Measurements from ENCODE around the gene ULBP1.
"Not testable (repeated sequence)": the region's sequence is repeated elsewhere in the genome, so short reads cannot be mapped to it uniquely, and the experiment has no call there.

ULBP1 gene, protein sequence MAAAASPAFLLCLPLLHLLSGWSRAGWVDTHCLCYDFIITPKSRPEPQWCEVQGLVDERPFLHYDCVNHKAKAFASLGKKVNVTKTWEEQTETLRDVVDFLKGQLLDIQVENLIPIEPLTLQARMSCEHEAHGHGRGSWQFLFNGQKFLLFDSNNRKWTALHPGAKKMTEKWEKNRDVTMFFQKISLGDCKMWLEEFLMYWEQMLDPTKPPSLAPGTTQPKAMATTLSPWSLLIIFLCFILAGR

DNA sequence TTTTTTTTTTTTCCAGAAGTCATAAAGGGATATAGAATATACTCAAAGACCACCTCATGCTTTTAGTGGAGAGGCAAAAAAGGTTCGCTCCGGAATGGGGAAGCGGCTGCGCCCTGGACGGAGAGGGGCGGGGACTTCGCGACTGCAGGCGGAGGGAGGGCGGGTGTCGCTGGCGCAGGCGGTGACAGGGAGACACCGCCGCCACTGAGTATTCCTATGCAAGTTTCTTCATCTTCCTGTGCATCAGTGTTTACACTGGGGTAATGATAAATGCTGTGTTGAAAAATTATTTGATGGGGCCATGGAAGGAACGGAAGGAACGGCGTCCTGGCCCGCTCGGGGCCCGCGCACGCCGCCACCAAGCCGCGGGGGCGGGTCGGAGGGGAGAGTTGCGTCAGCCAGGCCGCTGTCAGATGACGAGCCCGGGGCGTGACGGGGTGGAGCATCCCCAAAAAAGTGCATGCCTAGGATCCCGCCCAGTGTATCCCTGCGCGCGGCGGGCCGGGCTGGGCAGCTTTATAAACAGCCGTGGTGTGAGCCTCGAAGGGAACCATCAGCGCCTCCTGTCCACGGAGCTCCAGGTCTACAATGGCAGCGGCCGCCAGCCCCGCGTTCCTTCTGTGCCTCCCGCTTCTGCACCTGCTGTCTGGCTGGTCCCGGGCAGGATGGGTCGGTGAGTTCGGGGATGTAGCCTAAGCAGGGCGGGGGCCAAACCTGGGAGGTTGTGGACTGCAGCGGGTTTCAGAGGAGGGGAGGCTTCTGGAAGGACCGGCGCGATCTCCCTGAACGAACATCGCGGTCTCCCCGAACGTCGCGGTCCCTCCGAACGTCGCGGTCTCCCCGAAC is at the start of gene ULBP1:
TSS of gene ULBP1 (plus strand) at position 482 of the 846 bp plus-strand sequence. CDS start at position 589, 107 bp downstream.
- peak; percentile 87 for DNase-seq

DNA sequence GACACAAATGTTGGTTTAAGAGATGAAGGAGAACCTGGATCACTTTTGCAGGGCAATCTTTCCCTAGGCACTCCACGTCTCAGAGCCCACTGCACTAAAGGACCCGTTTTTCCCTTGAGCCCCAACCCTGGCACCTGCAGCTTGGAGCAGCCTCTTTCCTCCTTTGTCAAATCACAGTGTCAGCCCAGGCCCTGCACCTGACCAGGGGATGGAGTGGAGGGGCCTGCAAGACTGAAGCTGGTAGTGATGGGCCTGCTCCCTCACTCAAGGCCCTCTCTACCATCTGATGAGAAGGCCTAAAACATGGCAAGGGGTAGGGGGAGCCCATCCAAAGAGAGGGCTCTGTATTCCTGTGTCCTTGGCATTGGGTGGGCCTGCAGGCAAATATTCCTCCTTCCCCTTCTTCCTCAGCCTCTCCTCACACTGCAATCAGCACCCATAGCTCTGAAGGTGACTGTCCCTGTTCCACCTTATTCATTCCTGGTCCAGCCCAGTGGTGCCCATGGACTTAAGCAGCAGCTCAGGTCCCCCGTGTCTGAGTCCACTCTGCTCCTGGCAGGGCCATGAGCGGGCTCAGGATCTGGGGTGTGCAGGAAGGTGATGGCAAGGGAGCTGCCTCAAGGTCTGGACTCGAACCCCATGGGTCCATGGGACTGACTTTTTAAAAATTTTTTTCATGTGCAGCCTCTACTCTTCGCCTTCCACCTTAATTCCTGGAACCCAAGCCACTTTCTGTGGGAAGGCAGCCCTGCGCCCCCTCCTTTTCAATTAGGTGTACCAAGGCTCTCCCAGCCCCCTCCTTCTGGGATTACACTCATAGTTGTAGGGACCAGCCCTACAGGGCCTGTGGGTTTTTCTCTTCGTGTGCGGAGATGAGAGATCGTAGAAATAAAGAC is 47.5 kb upstream of the ULBP1 start:
- no peak for DNase-seq

DNA sequence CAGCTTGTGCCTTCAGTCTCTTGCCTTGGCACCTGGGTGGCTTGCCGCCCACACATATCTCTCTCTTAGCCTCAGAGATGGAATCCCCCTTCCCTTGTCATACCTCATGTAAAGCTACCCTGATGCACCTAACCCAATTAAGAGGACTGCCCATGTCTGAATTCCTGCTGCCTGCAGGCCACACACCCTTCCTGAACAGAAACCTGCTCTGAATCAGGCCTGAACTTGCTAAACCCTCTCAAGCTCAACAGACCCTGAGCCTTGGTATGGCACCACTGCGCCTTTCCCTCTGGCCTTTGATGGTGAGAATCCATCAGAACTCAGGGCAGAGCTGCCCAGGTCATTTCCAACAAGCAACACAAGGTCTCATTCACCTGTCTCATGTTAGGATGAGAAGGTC is 46.1 kb upstream of the ULBP1 start:
- no peak for DNase-seq

DNA sequence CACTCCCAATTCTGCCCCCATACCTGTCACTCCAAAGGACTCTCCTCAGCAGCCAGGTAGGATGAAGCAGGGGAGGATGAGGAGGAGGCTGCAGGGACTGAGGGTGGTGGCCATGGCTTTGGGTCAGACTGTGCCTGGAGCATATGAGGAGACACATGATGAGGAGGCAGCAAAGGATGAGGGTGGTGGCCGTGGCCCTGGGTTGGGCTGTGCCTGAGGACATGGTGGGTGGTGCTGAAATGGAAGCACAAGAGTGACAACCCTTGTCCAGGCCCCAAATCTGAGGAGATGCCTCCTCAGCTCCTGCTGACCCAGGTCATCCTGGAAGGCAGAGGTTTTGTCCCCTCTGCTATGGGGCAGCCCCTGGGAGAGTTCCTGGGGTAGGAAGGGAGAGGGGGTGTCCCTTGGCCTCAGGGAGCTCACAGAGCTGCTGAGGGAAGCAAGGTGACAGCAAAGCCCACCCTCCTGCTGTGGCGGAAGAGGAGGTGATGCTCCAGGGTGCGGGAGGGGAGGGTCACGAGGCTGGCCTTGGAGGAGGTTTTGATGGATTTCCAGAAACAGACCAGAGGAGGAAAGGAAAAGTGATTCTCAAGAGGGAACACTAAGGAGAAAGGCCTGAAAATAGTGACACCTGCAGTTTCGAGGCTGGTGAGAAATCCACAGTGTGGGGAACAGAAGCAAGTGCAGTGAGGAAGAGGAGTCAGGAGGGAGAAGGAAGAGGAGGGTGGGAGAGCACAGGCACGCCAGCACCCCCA is 45.4 kb upstream of the ULBP1 start:
- DNase-seq, result no peak

DNA sequence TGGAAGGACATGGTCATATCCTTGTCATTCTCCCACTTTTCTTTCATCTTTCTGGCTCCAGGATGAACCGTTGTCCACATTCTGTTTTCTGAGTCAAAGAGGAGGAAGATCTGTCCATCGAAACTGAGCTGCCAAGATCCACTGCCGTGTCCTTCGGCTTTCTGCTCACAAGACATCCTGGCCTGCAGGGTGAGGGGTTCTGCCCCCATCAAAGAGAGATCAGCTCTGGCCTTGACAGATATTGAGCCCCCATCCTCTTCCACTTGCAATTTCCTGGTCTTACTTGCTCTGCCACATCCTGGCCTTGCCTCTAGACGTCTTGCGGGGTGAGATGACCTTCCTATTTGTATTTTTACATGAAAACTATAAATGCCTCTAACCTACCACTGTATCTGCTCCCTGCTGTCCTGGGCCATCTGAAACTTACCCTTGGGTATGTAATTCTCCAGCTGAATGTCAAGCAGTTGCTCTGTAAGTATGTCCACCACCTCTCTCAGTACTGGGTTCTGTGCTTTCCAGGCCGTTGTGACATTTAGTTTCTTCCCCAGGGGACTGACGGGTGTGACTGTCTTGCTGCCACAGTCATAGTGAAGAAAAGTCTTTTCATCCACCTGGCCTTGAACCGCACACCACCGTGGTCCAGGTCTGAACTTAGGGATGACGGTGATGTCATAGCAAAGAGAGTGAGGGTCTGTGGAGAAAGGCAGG is 44.5 kb upstream of the ULBP1 start:
- DNase-seq, result not testable (repeated sequence)

DNA sequence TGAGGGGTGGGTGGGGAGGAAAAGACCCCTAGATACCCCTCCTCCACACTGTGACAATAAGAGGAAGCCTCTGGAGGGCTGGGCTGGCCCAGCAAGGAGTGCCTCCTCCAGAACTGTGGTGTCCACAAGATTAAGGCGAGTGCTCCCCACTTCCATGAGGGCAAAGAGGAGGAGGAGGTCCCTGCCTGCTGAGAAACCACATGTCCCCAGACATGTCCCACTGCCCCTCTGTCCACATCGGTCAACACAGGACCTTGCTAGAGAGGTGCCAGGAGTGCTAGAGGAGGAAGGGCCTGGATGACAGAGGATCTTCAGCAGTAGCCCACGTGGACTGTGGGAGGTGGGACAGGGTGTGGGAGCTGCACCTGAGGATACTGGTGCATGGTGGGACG is 43.9 kb upstream of the ULBP1 start:
- DNase-seq, result no peak

DNA sequence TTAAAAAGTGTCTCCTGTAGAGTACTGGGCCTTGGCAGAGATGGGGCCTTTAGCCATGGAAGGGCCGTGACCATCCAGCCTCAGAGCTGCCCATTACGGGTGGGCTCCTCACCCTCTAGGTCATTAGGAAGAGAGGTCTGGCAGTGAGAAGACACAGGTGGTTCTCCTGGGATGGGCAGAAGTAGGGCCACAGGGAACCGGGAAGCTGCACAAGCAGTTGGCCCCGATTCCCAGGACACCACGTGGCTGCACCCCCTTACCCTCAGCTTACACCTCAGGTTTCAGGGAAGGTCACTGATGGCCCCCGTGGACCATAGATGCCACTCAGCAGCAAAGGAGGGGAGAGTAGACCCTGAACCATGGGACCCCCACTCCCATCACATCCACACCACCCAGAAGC is 42.4 kb upstream of the ULBP1 start:
- DNase-seq, result no peak

DNA sequence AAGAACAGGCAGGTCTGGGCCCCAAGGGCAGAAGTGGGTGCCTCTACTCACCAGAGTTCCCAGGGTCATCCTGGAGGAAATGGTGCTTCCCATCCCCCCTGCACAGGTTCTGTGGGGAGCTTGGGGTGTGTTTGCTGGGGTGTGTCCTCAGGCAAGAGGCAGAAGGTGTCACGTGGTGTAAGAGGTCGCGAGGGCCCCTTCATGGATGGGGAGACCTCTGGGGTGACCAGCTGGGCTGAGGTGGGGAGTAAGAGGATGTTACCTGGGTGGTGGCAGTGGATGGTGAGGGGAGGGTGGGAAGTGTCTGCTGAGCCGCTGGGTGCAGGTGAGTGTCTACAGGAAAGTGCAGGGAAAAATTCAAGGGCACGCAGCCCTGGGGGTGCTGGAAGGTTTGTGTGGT is 41.7 kb upstream of the ULBP1 start:
- not testable (repeated sequence) for DNase-seq

DNA sequence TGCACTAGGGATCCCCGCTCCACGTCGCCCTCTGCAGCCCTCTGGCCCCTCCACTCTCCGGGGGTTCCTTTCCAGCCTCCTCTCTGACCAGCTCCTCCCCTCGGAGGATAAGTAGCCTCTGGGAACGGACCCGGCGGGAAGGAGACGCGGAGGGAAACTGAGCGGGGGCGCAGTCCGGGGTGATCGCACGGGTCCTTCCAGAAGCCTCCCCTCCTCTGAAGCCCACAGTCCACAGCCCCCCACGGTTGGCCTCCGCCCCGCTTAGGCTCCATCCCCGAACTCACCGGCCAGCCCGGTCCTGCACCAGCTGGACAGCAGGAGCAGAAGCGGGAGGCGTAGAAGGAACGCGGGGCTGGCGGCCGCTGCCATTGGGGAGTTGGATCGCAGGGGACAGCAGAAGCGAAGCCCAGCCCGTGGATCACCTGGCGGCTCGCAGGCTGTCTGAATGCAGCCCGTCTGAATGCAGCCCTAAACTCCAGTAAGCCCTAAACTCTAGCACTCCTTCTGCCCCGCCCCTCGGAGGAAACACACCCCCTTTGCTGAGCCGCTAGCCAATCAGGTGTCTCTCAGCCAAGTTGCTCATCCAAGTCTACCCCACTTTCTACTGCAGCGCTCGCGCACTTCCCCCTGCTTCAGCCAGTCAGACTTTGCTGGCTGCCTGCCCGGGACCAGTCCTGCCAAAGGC is 41.0 kb upstream of the ULBP1 start, which contains the start of gene RAET1G:
TSS of gene RAET1G (minus strand) at position 480 of the 685 bp plus-strand sequence. CDS start at position 369, 111 bp downstream.
- peak; percentile 94 for DNase-seq

DNA sequence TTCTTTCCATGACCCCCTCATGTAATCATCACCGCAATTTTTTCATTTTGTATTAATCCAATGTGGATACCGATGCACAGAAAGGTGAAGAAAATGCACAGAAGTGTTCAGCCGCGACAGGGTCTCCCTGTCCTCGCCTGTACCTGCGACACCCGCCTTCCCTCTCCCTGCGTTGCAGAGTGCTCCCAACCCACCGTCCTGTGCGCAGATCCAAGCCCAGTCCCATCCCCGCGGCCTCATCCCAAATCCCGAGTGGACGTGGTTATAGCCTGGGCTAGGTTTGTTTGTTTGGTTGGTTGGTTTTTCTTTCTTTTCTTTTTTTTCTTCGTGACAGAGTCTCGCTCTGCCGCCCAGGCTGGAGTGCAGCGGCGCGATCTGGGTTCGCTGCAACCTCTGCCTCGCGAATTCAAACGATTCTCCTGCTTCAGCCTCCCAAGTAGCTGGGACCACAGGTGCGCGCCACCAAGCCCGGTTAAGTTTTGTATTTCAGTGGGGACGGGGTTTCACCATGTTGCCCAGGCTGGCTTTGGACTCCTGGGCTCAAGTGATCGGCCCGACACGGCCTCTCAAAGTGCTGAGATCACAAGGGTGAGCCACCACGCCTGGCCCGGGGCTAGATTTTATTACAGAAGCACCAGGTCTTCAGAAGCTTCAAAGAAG is 40.3 kb upstream of the ULBP1 start:
- DNase-seq, result no peak

DNA sequence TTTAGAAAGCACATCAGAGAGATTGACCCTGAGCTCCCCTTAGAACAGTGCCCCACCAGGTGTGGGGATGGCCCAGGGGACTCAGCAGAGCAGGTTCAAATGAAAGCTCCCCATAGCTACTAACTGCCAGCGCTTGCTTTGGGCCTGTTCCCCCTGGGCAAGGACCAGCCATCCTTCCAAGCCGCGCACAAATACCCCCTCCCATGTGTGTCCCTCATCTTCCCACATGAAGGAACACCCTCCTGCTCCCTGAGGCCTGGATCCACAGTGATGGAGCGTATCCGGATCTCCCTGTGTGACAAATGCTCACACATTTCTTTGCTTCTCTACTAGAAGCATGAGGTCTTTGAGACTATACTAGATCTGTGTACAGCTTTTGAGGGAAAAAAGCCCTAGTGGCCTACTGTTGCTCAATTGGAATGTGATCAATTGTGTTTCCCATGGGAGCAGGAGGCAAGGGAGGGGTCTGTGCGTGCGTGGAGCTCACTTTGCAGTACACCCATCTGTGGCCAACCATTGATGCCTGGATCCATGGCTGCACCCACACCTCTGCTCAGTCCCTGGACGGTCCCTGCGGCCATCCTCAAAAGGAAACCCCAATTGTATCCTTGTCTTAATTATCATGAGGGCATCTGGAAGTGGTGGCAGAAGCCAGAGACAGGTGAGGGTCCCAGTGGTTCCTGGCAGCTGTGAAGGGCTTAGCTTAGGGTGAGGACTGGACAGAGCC is 39.4 kb upstream of the ULBP1 start:
- DNase-seq, result no peak

DNA sequence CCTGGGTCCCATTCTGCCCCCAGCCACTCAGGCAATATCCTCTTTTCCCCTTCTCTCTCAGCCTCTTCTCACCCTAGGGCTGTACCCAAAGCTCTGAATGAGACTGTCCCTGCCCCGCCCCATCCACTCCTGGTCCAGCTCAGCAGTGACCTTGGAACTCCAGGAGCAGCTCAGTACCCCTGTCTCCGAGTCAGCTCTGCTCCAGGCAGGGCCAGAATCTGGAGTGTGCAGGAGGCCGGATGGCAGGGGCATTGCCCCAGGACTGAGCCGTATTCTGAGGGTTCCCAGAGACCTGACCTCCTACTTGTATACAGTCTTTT is 38.9 kb upstream of the ULBP1 start:
- DNase-seq, result no peak

DNA sequence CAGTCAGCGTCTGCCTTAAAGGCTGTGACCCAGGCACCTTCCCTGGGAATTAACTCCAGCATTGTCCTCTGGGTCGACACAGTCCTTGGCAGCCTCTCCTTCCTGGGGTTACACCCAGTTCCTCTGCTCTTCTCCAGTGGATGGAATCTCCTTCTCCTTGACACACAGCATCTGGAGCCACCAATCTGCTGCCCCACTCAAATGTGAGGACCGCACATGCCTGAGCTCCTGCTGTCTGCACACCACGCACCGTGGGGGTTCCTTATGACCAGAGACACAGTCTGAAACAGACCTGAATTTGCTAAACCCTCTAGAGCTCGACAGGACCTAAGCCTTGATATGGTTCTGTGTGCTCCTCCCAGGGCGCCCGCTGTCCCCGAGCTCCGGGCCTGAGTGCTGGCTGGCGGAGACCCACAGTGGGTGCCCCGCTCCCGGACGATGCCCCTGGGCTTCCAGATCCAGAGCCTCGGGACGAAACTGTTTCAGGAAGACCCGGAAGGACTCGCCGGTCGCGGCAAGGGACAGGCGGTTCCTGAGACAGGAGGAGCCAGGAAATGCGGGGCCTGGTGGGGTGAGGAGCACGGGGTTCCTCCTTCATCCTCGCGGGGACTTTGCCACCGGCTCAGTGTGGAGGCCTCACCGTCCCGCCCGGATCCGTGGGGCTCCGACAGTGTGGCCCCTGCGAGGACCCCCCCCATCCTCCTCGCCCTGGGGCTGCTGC is 38.3 kb upstream of the ULBP1 start:
- DNase-seq, result peak; percentile 51

DNA sequence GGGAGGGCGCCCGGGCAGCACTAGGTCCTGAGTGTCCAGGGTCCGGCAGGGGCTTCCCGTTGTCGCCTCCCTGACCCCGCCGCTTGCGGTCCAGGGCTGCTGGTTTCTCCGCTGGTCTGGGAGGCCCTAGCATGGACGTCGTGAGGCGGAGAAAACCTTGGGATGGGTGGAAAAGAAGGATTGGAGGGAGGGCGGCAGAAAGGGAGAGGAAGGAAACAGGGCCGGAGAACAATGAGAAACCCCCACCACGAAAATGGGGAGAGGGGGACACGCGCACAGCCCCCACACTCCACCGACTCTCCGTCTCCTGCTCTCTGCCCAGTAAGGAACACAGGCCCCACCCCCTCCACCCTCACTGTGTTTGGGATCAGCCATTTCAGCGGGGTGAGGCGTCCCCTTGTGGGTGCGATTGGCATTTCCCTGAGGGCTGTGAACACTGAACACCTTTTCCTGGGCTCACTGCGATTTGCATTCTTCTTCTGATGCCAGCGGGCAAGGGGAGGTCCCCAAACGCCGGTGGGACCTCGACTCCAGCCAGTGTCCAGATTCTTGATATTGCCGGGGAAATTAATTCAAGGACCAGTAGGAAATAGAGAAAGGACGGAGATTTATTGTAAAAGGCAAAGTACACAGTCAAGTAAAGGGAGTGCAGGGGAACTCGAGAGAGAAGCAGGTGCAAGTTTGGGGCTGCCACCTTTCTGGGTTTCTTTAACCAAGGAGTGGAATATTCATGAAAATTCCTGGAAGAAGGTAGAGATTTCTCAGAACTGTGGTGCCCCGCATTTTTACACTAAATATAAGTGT is 37.6 kb upstream of the ULBP1 start:
- DNase-seq, result peak; percentile 92

DNA sequence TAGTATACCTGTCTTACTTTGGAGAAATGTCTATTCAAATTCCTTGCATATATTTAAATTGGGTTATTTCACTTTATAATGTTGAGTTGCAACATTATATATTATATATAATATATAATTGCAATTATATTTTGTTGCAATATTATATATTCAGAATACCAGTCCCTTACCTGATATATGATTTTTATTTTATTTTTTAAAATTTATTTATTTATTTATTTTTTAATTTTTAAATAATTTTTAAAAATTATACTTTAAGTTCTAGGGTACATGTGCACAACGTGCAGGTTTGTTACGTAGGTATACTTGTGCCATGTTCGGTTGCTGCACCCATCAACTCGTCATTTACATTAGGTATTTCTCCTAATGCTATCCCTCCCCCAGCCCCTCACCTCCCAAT is 36.7 kb upstream of the ULBP1 start:
- DNase-seq, result not testable (repeated sequence)

DNA sequence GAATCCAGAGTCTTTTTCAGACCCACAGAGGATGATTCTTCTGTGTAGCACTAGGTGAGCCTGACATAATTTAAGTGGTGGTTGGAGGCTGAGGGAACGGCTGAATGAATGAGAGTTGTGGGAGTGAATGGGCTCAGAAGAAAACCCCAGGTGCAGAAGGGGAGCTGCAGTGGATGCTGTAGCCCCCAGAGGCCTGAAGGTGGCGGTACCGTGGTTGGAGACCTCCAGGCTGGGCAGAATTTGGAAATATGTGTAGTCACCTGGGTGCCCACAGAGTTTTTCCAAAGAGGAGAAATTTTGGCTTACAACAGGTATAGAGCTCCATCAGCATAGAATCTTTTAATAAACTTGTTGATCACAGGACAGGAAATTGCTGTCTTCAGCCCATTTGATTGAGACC is 34.3 kb upstream of the ULBP1 start:
- no peak for DNase-seq

DNA sequence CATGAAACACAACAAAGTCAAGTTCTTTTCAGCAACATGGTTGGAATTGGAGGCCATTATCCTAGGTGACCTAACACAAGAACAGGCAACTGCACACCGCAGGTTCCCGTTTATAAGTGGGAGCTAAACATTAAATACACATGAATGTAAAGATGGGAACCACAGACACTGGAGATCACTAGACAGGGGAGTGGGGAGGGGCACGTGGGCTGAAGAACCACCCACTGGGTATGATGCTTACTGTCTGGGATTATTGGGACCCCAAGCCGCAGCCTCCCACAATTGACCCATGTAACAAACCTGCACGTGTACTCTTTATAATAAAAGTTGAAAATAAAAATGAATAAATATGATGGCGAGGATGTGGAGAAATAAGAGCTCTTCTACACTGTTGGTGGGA is 32.2 kb upstream of the ULBP1 start:
- no peak for DNase-seq

DNA sequence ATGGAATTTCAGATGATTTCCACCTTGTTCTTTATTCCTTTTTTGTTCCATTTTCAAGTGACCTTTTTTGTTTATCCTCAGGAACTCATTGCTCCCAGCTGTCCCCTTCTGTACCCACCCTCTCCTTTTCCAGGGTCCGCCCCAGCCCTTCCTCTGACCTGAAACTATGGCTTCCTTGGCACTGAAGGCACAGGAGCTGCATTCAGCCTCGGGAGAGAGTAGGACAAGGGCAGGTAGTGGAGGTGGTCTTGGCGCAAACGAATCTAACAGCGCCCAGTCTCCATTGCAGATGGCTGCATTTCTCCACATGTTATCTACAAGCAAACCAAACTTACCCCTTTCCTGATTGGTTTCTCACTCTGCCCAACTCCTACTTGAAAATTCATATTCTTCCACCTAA is 30.7 kb upstream of the ULBP1 start:
- DNase-seq, result no peak
